Left lung (tissue), 10 donors: Measurements from ENCODE around the gene SMIM33. TPM values are rescaled to one million over a fixed set of nuclear protein-coding genes. Genes with fewer than 3 reads are reported as not detected.

Experiments
- ATAC-seq: fragments of 200-7000 bp; cut with Tn5 transposase; one replicate; pipeline ENCODE4 v1.9.1; 2020; ENCODE audit warnings: moderate library complexity
- DNase-seq, 4 donors: peaks; one replicate each; pipeline ENCODE4 v3.0.0-alpha.2; 2013 to 2020
- H3K27ac ChIP-seq, 2 donors: fragments of 200-600 bp; sonication (generic) in 1 of 2; one replicate each; pipeline versions ENCODE4 v1.5.0 to v1.8.0; 2020 to 2021
- H3K27me3 ChIP-seq, 2 donors: fragments of 200-600 bp; sonication (generic) in 1 of 2; one replicate each; pipeline versions ENCODE4 v1.5.0 to v1.8.0; 2020 to 2021
- H3K36me3 ChIP-seq, 2 donors: fragments of 200-600 bp; sonication (generic) in 1 of 2; one replicate each; pipeline versions ENCODE4 v1.5.0 to v1.8.0; 2020 to 2021
- H3K4me1 ChIP-seq, 2 donors: fragments of 200-600 bp; one replicate each; pipeline ENCODE4 v1.8.0; 2021
- H3K4me3 ChIP-seq, 2 donors: fragments of 200-600 bp; sonication (generic) in 1 of 2; one replicate each; pipeline versions ENCODE4 v1.5.0 to v1.8.0; 2020 to 2021; ENCODE audit warnings: mild to moderate bottlenecking in 1 of 2
- H3K9me3 ChIP-seq, 2 donors: fragments of 200-600 bp; sonication (generic) in 1 of 2; one replicate each; pipeline versions ENCODE4 v1.5.0 to v1.8.0; 2020 to 2021
- CTCF ChIP-seq, 2 donors: fragments of 200-600 bp; sonication (generic) in 1 of 2; IDR thresholded peaks; one replicate each; pipeline versions ENCODE4 v1.5.0 to v1.8.0; 2021; ENCODE audit warnings: antibody characterized with exemption in 2 of 2
- intact Hi-C, 2 donors: fragments of 100-400 bp; cut with DNase I; formaldehyde crosslinking; loops; one replicate each; pipeline versions ENCODE4 v1.11.2 to v1.14.2; 2022
- polyA plus RNA-seq, 6 donors: library from polyadenylated mRNA; unstranded; fragments of 120-200 nt; gene quantifications; one replicate each; pipeline ENCODE4 v1.2.1, GENCODE V29; 2013; ENCODE audit not compliant: insufficient read length in 6 of 6
- total RNA-seq, 2 donors: library from RNA; stranded (reverse); fragmentation: NEBNext Ultra II Directional; extraction: Animal tissue kit (Norgen Biotek cat#: 25700); gene quantifications; one replicate each; pipeline ENCODE4 v1.2.1, GENCODE V29; 2021
- donor health status: DM: no; HTN: yes; CAD: no.
- donor health status: DM: no; HTN: no; CAD: no.

Gene SMIM33
- total and polyA plus RNA-seq, 8 donors = 0.06 to 0.11 (median 0.07) TPM; not detected in 4

GRCh38 chr5:139461176-139461575 is 9.6 kb upstream of the SMIM33 start:
- TF ChIP-seq CTCF (IDR thresholded peaks at IDR 0.05) = no peak
- DNase-seq (peak in 1 of 4 donors; percentile 3), ATAC-seq (no peak)
- H3K4me1 ChIP-seq = peaks cover 0 to 29% of the 10 kb centered on the region in 2 donors
- H3K27ac ChIP-seq = peak overlapping the region; percentile 42 to 79
- intact Hi-C loops = no loop called here
- peak overlapping the region in 1 of 2 donors; percentile 42 for H3K4me3 ChIP-seq
- no peaks in the 10 kb centered on the region for H3K27me3 ChIP-seq
- H3K9me3 ChIP-seq = no peaks in the 10 kb centered on the region
- H3K36me3 ChIP-seq = no peaks in the 10 kb centered on the region

GRCh38 chr5:139461698-139462097 is 9.1 kb upstream of the SMIM33 start:
- intact Hi-C loops = no loop called here
- H3K27me3 ChIP-seq = no peaks in the 10 kb centered on the region
- ATAC-seq = peak; percentile 51

GRCh38 chr5:139462586-139463276 is 8.1 kb upstream of the SMIM33 start, which contains the start of gene ECSCR:
TSS of gene ECSCR (minus strand) at chr5:139462743. CDS start at chr5:139462670, 73 bp downstream.
- no peak for TF ChIP-seq CTCF (IDR thresholded peaks at IDR 0.05)
- H3K27ac ChIP-seq = peak within 1 kb of the TSS; percentile 42 to 79
- no peaks in the 10 kb centered on the region for H3K36me3 ChIP-seq
- no peaks in the 10 kb centered on the region for H3K9me3 ChIP-seq
- ATAC-seq (peak; percentile 50), DNase-seq (peak in 1 of 4 donors; percentile 20)
- intact Hi-C loops = no loop called here
- H3K4me1 ChIP-seq = peaks cover 0 to 26% of the 10 kb centered on the region in 2 donors
- peak within 1 kb of the TSS in 1 of 2 donors; percentile 42 for H3K4me3 ChIP-seq
- H3K27me3 ChIP-seq = no peaks in the 10 kb centered on the region

More at GRCh38 chr5:139461698-139462097, 9.1 kb upstream of the SMIM33 start:
- Histone ChIP-seq H3K27ac (peak overlapping the region; percentile 42 to 79), H3K4me1 (peaks cover 0 to 29% of the 10 kb centered on the region in 2 donors), H3K9me3 (no peaks in the 10 kb centered on the region), H3K4me3 (peak overlapping the region in 1 of 2 donors; percentile 42), H3K36me3 (no peaks in the 10 kb centered on the region)
- DNase-seq = peak in 1 of 4 donors; percentile 13
- no peak for TF ChIP-seq CTCF (IDR thresholded peaks at IDR 0.05)

DNA sequence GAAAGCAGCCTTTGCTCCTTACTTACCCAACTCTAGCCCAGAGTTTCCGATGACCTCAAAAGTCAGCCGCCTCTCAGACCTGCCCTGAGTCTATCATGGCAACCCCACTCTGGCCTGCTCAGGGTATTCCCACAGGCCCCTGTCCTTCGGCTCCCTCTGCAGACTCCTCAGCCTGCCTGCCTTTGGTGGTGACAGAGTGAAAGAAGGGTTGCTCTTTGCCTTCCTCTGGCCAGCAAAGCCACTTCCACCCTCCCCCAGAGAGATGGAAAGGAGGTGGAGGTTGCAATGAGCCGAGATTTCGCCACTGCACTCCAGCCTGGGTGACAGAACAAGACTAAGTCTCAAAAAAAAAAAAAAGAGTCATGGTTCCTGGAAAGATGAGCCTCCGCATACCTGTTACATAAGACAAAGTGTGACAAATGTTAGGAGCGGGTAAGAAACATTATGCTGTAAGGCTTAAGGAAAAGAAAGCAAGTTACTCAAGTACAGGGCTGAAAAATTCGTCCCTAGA is 2.3 kb upstream of the SMIM33 start:
- peak in 1 of 4 donors; percentile 47 for DNase-seq
- peaks cover 0 to 56% of the 10 kb centered on the region in 2 donors for H3K4me1 ChIP-seq
- H3K36me3 ChIP-seq = no peaks in the 10 kb centered on the region
- TF ChIP-seq CTCF (IDR thresholded peaks at IDR 0.05) = no peak
- H3K9me3 ChIP-seq = no peaks in the 10 kb centered on the region
- peak overlapping the region in 1 of 2 donors; percentile 57 for H3K27ac ChIP-seq
- no peak overlapping the region for H3K4me3 ChIP-seq
- ATAC-seq = peak; percentile 57
- intact Hi-C loops = no loop called here
- H3K27me3 ChIP-seq = no peaks in the 10 kb centered on the region

GRCh38 chr5:139472386-139473030 is 1.7 kb downstream of the SMIM33 start:
- H3K4me1 ChIP-seq = peaks cover 15 to 92% of the 10 kb centered on the region in 2 donors
- H3K27me3 ChIP-seq = no peaks in the 10 kb centered on the region
- TF ChIP-seq CTCF (IDR thresholded peaks at IDR 0.05) = no peak
- ATAC-seq (no peak), DNase-seq (no peak)
- peak overlapping the region; percentile 56 to 70 for H3K27ac ChIP-seq
- H3K9me3 ChIP-seq = no peaks in the 10 kb centered on the region
- no peak overlapping the region for H3K4me3 ChIP-seq
- peaks cover 0 to 26% of the 10 kb centered on the region in 2 donors for H3K36me3 ChIP-seq
- intact Hi-C loops = no loop called here
